H9 (cell line): Measurements from ENCODE around the gene SARNP. TPM values are rescaled to one million over a fixed set of nuclear protein-coding genes. Genes with fewer than 3 reads are reported as not detected.

Source experiments
- DNase-seq: peaks from one replicate; pipeline ENCODE4 v3.0.0-alpha.2; 2017
- H2AFZ ChIP-seq: one replicate; pipeline ENCODE4 v1.6.1; 2013; ENCODE audit warnings: mild to moderate bottlenecking, low read length, control low read depth, moderate library complexity
- H2AK5ac ChIP-seq: 2 replicates; pipeline ENCODE4 v1.6.1; 2013; ENCODE audit warnings: low read length, control low read depth, mixed read lengths; ENCODE audit not compliant: insufficient read length
- H2BK120ac ChIP-seq: one replicate; pipeline ENCODE4 v1.6.1; 2013; ENCODE audit warnings: low read depth, mild to moderate bottlenecking, low read length, control low read depth, inconsistent platforms; ENCODE audit not compliant: poor library complexity, severe bottlenecking
- H2BK12ac ChIP-seq: 2 replicates; pipeline ENCODE4 v1.6.1; 2013; ENCODE audit warnings: low read length, control low read depth, mixed read lengths, low read depth; ENCODE audit not compliant: insufficient read length
- H2BK15ac ChIP-seq: 2 replicates; pipeline ENCODE4 v1.6.1; 2013; ENCODE audit warnings: low read depth, low read length, control low read depth
- H2BK20ac ChIP-seq: one replicate; pipeline ENCODE4 v1.6.1; 2013; ENCODE audit warnings: low read depth, mild to moderate bottlenecking, low read length, control low read depth, inconsistent platforms; ENCODE audit not compliant: poor library complexity, severe bottlenecking
- H2BK5ac ChIP-seq: 2 replicates; pipeline ENCODE4 v1.6.1; 2013; ENCODE audit warnings: low read length, control low read depth, mixed read lengths; ENCODE audit not compliant: insufficient read length
- H3K14ac ChIP-seq: 2 replicates; pipeline ENCODE4 v1.6.1; 2013; ENCODE audit warnings: low read length, control low read depth; ENCODE audit not compliant: insufficient read depth
- H3K18ac ChIP-seq: 2 replicates; pipeline ENCODE4 v1.6.1; 2013; ENCODE audit warnings: low read depth, mild to moderate bottlenecking, mixed read lengths, low read length, control low read depth; ENCODE audit not compliant: insufficient read length
- H3K23ac ChIP-seq: 2 replicates; pipeline ENCODE4 v1.6.1; 2013; ENCODE audit warnings: low read length, control low read depth, mixed read lengths, low read depth; ENCODE audit not compliant: insufficient read length
- H3K23me2 ChIP-seq: 2 replicates; pipeline ENCODE4 v1.6.1; 2013; ENCODE audit warnings: low read depth, mild to moderate bottlenecking, mixed read lengths, low read length, control low read depth; ENCODE audit not compliant: insufficient read length, poor library complexity, severe bottlenecking
- H3K27ac ChIP-seq: 2 replicates; pipeline ENCODE4 v1.5.1; 2013; ENCODE audit warnings: low read length, control low read depth, mixed read lengths, low read depth; ENCODE audit not compliant: insufficient read length
- H3K27me3 ChIP-seq: 2 replicates; pipeline ENCODE4 v1.6.1; 2013; ENCODE audit warnings: low read length, control low read depth, inconsistent platforms; ENCODE audit not compliant: insufficient read depth
- H3K4ac ChIP-seq: 2 replicates; pipeline ENCODE4 v1.6.1; 2013; ENCODE audit warnings: low read depth, mild to moderate bottlenecking, control low read depth, inconsistent platforms, low read length, moderate library complexity
- H3K4me1 ChIP-seq: 2 replicates; pipeline ENCODE4 v1.6.1; 2013; ENCODE audit warnings: low read length, control low read depth, inconsistent platforms; ENCODE audit not compliant: insufficient read depth
- H3K4me2 ChIP-seq: 2 replicates; pipeline ENCODE4 v1.6.1; 2013; ENCODE audit warnings: low read length, control low read depth, mixed read lengths; ENCODE audit not compliant: insufficient read length, insufficient read depth
- H3K56ac ChIP-seq: 2 replicates; pipeline ENCODE4 v1.6.1; 2013; ENCODE audit warnings: low read depth, mild to moderate bottlenecking, mixed read lengths, low read length, control low read depth; ENCODE audit not compliant: insufficient read length
- H3K79me1 ChIP-seq: 2 replicates; pipeline ENCODE4 v1.6.1; 2013; ENCODE audit warnings: low read depth, mild to moderate bottlenecking, moderate library complexity, low read length, control low read depth, inconsistent platforms; ENCODE audit not compliant: insufficient read depth, poor library complexity, severe bottlenecking
- H3K79me2 ChIP-seq: 2 replicates; pipeline ENCODE4 v1.6.1; 2013; ENCODE audit warnings: low read length, control low read depth, inconsistent platforms; ENCODE audit not compliant: insufficient read depth
- H3K9ac ChIP-seq: 2 replicates; pipeline ENCODE4 v1.6.1; 2013; ENCODE audit warnings: low read length, control low read depth, mixed read lengths; ENCODE audit not compliant: insufficient read length; ENCODE audit errors: extremely low read depth
- H3K9me3 ChIP-seq: one replicate; pipeline ENCODE4 v1.6.1; 2013; ENCODE audit warnings: low read depth, low read length, inconsistent platforms; ENCODE audit not compliant: control insufficient read depth
- H3T11ph ChIP-seq: one replicate; pipeline ENCODE4 v1.6.1; 2013; ENCODE audit warnings: mild to moderate bottlenecking, low read length, control low read depth, inconsistent platforms
- H4K20me1 ChIP-seq: one replicate; pipeline ENCODE4 v1.6.1; 2013; ENCODE audit not compliant: control insufficient read depth, insufficient read length, insufficient read depth
- H4K5ac ChIP-seq: 2 replicates; pipeline ENCODE4 v1.6.1; 2013; ENCODE audit warnings: low read depth, mild to moderate bottlenecking, mixed read lengths, low read length, control low read depth; ENCODE audit not compliant: insufficient read length
- H4K8ac ChIP-seq: replicated peaks from 2 replicates; pipeline ENCODE4 v1.6.1; 2013; ENCODE audit warnings: low read length, control low read depth, mixed read lengths, low read depth; ENCODE audit not compliant: insufficient read length
- H4K91ac ChIP-seq: 2 replicates; pipeline ENCODE4 v1.6.1; 2013; ENCODE audit warnings: low read depth, mild to moderate bottlenecking, moderate library complexity, mixed read lengths, low read length, control low read depth; ENCODE audit not compliant: insufficient read length
- H3K27ac Mint-ChIP-seq, 3 experiments: 2 replicates in 2 of 3; 3 replicates in 1 of 3; pipeline ENCODE4 v1.8.0; 2020 to 2021; ENCODE audit warnings: mixed read lengths in 3 of 3, mild to moderate bottlenecking in 1 of 3, moderate library complexity in 1 of 3
- H3K27me3 Mint-ChIP-seq: 2 replicates; pipeline ENCODE4 v1.8.0; 2021; ENCODE audit warnings: low read depth, mild to moderate bottlenecking, moderate library complexity, mixed read lengths
- H3K36me3 Mint-ChIP-seq, 3 experiments: 2 replicates in 2 of 3; 3 replicates in 1 of 3; pipeline ENCODE4 v1.8.0; 2020 to 2021; ENCODE audit warnings: low read depth in 3 of 3, mixed read lengths in 3 of 3; ENCODE audit not compliant: insufficient read depth in 1 of 3
- H3K4me1 Mint-ChIP-seq, 2 experiments: 2 replicates each; pipeline ENCODE4 v1.8.0; 2020; ENCODE audit warnings: mixed read lengths in 2 of 2
- H3K4me3 Mint-ChIP-seq, 2 experiments: 2 replicates in 1 of 2; 3 replicates in 1 of 2; pipeline ENCODE4 v1.8.0; 2020 to 2021; ENCODE audit warnings: mild to moderate bottlenecking in 2 of 2, mixed read lengths in 2 of 2, moderate library complexity in 1 of 2
- H3K9me3 Mint-ChIP-seq, 2 experiments: 2 replicates in 1 of 2; 3 replicates in 1 of 2; pipeline ENCODE4 v1.8.0; 2020; ENCODE audit warnings: mild to moderate bottlenecking in 2 of 2, mixed read lengths in 2 of 2, moderate library complexity in 1 of 2
- WGBS: extraction: QIAGEN DNeasy Blood & Tissue Kit; methylation state at CpG from one replicate; pipeline ENCODE4 v1.1.7; 2013; ENCODE audit warnings: missing lambda C conversion rate, low lambda C conversion rate, mixed read lengths; ENCODE audit not compliant: insufficient read length; ENCODE audit errors: extremely low coverage; 5-methylcytosine and 5-hydroxymethylcytosine counted together
- total RNA-seq: library from RNA; stranded (reverse); gene quantifications from 2 replicates; pipeline ENCODE4 v1.2.1, GENCODE V29; 2021
- TF ChIP-seq, protein P1 (sequence below): fragments of 200-600 bp; sonication (generic); conservative IDR thresholded peaks from 3 replicates; pipeline ENCODE4 v1.8.0; 2021; ENCODE audit warnings: antibody characterized with exemption, mild to moderate bottlenecking

SARNP gene
- total RNA-seq, 1 experiment from 2014 or later: 127 TPM

DNA sequence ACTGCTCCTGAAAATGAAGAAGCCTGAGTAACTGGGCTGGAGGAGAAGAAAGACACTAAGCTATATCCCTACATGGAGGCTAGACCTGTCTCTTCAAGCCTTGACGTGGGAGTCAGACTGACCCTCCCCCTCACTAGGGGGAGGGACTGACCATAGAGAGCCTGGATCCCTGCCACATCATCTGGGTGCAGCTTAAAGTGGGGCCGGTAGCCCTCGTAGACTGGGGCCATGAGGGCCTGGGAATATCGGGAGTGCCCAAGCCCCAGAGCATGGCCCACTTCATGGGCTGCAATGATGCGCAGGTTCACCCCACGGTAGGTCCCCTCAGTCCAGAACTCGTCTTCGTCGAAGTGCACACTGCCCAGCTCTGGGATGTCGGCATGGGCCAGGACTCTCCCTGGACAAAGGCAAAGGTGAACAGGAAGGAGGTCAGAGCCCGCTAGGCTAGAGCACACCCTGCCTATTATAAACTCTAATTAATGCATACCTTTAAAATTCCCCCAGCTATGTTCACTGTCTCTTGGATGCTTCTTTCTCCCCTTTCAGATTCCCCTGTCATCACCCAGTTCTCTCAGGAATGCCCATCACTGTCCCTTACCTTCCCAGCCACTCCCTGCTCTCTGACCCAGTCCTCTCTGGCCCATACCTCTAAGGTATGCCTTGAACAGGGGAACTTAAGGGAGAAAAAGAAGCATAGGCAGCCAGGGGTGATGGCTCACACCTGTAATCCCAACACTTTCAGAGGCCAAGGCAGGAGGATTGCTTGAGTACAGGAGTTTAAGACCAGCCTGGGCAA is 22.0 kb upstream of the SARNP start:
- Histone ChIP-seq H3T11ph (no peak overlapping the region), H4K91ac (no peak overlapping the region), H2BK12ac (no peak overlapping the region), H2AFZ (no peak overlapping the region), H3K23ac (no peak overlapping the region), H3K9me3 (no peaks in the 10 kb centered on the region), H3K9ac (no peak overlapping the region), H4K20me1 (peaks cover 3% of the 10 kb centered on the region), H2BK5ac (no peak overlapping the region), H3K4ac (no peak overlapping the region), H3K4me1 (no peaks in the 10 kb centered on the region; the same call in 1 of the 2 replicates), H3K27me3 (no peaks in the 10 kb centered on the region), H4K8ac (no peak overlapping the region), H3K79me2 (no peaks in the 10 kb centered on the region), H3K56ac (no peak overlapping the region), H2BK120ac (no peak overlapping the region), H4K5ac (no peak overlapping the region), H3K18ac (no peak overlapping the region), H2AK5ac (no peak overlapping the region), H3K27ac (no peak overlapping the region), H3K14ac (no peak overlapping the region), H3K23me2 (no peaks in the 10 kb centered on the region), H3K79me1 (no peaks in the 10 kb centered on the region), H2BK20ac (no peak overlapping the region), H2BK15ac (no peak overlapping the region), H3K4me2 (no peak overlapping the region)
- Mint-ChIP-seq H3K4me1 (peaks cover 21 to 23% of the 10 kb centered on the region in 2 experiments), H3K36me3 (peaks cover 0 to 2% (median 0%) of the 10 kb centered on the region in 3 experiments; a peak in 1 of 7 replicates), H3K27ac (peak overlapping the region in 1 of 3 experiments; percentile 78; a peak in 2 of 7 replicates), H3K27me3 (peaks cover 2% of the 10 kb centered on the region; the same call in 1 of the 2 replicates), H3K4me3 (no peak overlapping the region), H3K9me3 (no peaks in the 10 kb centered on the region)
- no CpG with 5 or more reads among the region's 11 CpGs for WGBS
- TF ChIP-seq, protein P1, sequence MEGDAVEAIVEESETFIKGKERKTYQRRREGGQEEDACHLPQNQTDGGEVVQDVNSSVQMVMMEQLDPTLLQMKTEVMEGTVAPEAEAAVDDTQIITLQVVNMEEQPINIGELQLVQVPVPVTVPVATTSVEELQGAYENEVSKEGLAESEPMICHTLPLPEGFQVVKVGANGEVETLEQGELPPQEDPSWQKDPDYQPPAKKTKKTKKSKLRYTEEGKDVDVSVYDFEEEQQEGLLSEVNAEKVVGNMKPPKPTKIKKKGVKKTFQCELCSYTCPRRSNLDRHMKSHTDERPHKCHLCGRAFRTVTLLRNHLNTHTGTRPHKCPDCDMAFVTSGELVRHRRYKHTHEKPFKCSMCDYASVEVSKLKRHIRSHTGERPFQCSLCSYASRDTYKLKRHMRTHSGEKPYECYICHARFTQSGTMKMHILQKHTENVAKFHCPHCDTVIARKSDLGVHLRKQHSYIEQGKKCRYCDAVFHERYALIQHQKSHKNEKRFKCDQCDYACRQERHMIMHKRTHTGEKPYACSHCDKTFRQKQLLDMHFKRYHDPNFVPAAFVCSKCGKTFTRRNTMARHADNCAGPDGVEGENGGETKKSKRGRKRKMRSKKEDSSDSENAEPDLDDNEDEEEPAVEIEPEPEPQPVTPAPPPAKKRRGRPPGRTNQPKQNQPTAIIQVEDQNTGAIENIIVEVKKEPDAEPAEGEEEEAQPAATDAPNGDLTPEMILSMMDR: no peak
- DNase-seq: no peak
